GM15510 (cell line): ENCODE measurements around the gene CMBL.

ENCODE experiments used
- POLR2A ChIP-seq: IDR thresholded peaks from 3 replicates; pipeline ENCODE4 v1.6.1; 2011; ENCODE audit warnings: borderline replicate concordance; ENCODE audit not compliant: insufficient read length; ENCODE audit errors: extremely low read depth

Gene CMBL

DNA sequence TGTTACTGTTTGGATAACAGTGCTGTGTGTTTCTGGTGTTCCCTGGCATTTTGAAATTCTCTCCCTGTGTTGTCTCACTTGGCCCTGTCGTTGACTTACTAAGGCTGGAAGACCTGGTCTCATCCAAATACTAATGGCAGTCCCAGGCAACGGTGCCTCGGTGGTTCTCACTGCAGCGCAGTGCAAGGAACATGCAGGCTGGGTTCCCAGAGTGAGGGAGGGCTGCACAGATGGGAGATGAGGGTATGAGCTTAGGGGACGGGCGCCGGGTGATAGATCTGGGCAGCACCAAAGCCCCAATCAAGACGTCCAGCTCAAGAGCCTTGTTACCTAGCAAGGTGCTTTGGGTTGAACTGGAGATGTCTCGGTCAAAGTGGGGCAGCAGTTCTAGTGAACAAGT lies 46.6 kb downstream of the CMBL start:
- TF ChIP-seq POLR2A: no peak

DNA sequence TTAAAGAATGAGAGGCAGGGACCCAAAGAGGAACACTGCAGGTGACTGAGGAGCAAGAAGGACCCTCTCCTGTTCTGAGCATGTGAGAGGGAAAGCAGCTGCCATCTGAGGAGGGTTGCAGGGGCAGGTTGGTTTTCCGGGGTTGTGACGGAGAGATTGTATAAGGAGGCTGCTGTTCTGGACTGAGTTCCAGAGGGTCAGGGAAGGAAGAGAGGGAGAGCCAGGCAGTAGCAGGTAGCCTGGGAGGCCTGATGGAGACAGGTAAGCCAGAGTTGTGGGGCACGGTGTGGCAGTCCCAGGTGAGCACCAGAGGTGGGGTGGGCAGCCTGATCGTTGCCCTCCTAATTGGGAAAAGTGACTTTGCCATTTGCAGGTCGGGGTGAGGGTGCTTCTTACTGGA lies 47.8 kb downstream of the CMBL start:
- no peak for TF ChIP-seq POLR2A

DNA sequence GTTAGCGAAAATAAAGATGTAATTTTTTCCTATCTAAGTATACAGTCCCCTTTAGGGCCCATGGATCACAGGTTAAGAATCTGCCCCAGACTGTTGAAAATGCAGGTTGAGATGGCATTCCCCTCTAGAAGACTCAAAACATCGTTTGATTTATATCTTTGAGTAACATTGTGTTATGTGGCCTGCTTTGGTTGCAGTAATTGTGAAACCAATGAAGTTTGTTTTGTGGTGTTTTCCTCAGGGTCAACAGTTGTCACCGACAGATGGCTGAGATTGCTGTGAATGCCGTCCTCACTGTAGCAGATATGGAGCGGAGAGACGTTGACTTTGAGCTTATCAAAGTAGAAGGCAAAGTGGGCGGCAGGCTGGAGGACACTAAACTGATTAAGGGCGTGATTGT lies 49.8 kb downstream of the CMBL start:
- no peak for TF ChIP-seq POLR2A

DNA sequence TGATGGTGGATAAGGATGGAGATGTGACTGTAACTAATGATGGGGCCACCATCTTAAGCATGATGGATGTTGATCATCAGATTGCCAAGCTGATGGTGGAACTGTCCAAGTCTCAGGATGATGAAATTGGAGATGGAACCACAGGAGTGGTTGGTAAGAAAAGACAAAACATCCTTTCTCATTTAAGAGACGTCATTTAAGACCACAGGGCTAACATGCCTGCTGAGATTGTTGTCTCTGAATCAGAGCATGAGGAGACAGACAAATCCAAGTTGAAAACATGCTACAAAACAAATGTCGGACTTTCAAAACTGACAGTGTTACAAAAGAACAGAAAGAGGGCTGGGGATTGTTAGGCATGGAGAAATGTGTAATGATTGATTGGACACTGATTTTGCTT lies 53.0 kb downstream of the CMBL start:
- no peak for TF ChIP-seq POLR2A

DNA sequence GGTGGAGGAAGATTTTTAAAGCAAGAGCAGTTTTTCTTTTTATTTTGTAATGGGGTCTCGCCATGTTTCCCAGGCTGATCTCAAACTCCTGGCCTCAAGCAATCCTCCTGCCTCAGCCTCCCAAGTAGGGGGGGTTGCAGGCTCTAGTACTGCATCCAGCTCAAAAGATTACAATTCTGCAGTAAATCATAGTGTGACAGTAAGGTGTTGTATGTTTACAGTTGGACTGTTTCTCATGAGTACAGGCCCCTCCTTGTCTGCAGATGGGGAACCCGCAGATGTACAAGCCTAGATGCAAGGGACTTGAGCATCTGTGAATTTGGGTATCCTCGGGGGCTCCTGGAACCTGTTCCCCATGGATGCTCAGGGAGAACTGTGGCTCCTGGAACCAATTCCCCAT lies 54.3 kb downstream of the CMBL start:
- no peak for TF ChIP-seq POLR2A

DNA sequence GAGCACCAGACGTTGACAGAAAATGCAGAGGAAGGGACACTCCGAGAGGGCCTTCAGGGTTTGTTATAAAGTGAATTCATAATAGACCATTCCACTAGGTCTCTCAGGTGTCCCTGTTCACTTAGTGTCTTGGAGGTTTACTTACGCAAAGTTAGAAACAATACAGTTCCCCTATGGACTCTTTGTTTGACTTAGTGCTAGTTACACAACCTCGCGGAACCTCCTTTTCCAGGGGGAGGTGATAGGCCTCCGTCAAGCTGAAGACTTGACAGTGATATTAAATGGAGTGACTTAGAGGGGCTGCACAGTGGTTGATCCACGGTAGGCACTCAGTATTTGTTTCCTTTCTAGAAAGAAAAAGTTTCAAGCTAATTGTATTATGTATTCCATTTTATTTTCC lies 56.3 kb downstream of the CMBL start:
- no peak for TF ChIP-seq POLR2A

DNA sequence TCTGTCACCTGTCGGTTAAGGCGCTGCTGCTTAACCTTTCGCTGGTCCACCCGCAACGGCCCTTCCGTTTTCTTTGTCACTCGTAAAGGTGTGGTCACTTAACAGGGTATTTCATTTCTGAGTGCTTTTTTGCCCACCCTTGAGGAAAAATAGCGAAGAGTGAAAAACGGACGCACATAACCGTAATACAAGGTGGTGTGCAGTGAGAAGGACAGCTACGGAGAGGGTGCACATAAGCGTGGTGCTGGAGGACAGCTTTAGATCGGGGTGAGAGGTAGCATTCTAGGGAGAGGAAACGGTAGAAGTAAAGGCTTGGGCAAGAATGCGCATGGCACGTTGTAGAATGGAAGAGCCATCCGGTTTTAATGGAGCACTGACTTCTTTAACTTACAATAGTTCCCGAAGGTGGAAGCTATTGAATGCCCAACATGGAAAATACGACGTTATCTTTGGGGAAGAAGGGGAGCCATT lies 56.9 kb downstream of the CMBL start:
- no peak for TF ChIP-seq POLR2A

DNA sequence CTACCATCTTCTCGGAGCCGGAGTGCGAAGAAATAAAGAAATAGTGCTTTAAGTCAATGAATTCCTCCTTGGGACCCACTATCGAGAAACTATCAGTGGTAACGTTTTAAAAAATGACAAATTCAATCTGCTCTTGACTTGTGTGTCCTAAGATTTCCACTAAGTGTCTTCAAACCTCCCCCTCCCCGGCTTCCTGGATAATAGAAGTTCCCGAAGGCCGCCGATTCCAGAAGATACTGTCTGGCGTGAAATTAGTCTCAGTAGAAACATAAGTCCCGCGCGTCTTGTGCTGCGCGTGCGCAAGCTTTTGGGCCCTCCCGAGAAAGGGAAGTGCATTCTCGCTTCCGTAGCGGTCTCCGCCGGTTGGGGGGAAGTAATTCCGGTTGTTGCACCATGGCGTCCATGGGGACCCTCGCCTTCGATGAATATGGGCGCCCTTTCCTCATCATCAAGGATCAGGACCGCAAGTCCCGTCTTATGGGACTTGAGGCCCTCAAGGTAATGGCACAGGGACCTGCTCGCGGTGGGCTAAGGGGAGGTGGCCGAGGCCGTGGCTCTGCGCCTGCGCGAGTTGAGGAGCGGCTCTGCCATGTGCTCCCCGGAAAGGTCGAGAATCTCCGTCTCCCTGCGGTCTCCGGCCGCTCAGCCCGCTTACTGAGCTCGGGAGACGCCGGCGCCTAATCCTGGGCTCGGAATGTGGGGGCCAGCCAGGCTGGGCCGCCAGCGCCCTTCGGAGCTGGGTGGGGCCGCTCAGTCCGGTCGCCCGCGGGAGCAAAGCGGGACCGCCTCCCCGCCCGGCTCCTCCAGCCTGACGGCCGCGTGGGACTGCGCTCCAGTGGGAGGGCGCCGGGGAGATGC lies 57.5 kb downstream of the CMBL start, which contains the start of gene CCT5:
TSS of gene CCT5 (plus strand) at position 333 of the 858 bp plus-strand sequence. CDS start at position 394, 61 bp downstream.
- TF ChIP-seq POLR2A: peak; percentile 88

DNA sequence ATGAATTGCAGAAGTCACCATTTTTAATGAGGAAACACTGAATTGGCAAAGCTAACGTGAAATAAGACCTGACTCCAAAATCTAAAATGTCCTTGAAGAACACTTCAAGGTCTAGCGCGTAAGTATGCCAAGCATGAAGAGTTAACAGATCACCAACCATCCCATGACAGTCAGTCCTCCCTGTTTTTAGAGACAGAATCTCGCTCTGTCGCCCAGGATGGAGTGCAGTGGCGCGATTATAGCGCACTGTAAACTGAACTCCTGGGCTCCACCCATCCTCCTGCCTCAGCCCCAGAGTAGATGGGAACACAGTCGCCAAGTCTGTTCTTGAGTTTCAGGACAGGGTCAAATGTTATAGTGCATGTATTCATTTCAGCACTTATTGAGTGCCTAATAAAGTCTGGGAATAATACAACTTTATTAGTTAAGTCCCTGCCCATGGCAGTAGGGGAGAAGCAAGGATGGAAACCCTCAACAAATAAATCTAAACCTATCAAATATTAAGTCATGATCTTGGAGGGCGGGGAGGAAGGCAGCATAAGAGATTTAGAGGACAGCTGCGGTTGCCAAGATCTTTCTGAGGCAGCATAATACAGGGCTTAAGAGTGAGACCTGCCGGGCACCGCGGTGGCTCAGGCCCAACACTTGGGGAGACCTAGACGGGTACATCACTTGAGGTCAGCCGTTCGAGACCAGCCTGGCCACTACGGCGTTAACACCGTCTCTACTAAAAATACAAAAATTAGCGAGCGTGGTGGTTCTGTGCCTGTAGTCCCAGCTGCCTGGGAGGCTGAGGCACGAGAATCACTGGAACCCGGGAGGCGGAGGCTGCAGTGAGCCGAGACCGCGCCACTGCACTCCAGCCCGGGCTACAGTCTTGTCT lies 59.1 kb downstream of the CMBL start:
- TF ChIP-seq POLR2A: no peak

DNA sequence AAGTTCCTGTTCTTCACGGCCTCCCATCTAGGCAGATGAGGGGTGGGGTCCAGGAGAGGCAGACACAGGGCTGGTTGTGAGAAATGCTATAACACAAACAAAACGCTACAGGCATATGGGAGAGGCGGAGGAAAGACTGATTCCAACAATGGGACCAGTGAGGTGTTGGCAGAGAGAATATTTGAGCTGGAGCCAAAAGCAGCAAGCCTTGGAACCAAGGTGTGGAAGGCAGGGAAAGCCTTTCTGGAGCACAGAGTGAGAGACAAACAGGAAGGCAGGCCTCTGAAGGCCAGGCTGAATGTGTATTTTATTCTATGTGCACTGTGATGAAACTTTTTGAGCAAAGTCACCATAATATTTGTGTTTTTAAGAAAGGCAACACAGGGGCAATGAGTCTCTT lies 60.9 kb downstream of the CMBL start:
- TF ChIP-seq POLR2A: no peak

DNA sequence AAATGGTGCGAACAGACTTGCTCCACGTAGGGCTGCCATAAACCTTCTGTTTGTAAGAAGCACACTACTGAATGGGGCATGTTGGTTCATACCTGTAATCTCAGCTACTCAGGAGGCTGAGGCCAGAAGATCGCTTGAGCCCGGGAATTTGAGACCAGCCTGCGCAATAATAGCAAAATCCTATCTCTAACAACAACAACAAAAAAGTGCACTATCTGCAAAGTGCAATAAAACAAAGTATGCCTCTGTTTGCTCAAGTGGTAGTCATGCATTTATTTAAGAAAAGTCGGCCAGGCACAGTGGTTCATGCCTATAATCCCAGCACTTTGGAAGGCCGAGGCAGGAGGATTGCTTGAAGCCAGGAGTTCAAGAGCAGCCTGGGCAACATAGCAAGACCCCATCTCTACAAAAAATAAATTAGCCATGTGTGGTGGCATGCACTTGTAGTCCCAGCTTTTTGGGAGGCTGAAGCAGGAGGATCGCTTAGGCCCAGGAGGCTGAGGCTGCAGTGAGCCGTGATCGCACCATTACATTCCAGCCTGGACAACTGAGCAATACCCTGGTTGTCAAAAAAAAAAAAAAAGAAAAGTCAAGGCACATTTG lies 63.3 kb downstream of the CMBL start:
- no peak for TF ChIP-seq POLR2A

DNA sequence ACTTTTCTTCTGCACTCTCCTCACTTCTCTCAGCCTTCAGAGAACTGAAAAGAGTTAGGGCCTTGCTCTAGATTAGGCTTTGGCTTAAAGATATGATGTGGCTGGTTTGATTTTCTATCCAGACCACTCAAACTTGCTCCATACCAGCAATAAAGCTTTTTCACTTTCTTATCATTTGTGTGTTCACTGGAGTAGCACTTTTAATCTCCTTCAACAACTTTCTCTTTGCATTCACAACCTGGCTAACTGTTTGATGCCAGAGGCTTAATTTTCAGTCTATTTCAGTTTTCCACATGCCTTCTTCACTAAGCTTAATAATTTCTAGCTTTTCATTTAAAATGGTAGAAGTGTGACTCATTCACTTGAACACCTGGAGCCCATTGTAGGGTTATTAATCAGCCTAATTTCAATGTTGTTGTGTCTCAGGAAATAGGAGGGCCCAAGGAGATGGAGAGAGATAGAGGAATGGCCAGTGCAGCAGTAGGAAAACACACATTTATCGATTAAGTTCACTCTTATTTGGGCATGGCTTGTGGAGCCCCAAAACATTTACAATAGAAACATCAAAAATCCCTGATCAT lies 64.0 kb downstream of the CMBL start:
- TF ChIP-seq POLR2A: no peak

DNA sequence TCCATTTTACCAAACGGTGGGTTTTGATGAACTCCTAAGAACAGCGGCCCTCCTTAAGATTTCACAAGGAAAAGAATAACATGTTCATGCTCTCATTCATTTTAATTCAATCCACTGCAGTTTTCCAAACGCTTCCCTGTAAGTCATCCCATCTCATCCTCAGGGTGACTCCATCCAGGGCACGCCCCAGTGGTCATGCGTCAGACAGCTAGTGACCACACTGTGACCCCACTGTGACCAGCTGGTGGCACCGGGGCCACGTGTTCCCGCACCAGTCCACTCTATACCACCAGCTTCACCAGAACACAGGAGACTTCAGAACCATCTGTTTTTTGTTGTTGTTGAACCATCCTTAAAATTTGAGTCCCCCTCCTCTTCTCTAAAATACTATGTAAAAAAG lies 72.4 kb downstream of the CMBL start:
- no peak for TF ChIP-seq POLR2A

DNA sequence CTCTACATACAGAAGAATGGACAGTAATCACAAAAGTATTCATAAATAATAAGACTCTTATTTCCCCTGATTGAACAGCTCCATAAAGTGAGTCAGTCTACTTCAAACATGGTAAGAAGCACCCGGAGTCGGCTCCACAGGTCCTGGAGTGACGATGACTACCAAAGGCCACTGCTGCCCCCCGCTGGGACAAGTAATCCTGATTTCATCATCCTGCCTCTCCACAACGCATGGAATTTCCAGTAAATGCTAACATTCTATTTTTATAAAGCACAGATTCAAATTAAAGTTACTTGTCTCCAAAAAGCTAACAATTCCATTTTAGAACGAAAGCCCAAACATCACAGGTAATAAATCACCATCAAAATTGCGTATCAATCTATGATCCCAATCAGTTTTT lies 74.2 kb downstream of the CMBL start:
- no peak for TF ChIP-seq POLR2A

DNA sequence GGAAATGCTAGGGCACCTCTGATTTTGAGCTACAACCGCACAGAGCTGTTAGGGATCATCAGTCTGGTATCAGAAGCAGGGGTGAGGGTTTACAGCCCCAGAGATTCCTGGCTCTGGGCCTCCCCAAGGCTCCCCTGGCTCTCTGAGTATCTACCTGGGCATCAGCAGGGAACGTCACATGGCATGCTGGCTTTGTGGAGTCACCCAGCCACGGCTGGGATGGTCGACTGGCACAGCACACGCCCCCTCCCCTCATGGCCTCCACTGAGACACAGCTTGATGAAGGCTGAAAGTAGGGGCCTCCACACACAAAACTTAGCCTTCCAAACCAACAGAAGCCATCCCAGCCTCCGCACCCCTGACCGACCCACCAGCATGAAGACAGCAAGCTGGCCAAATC lies 74.7 kb downstream of the CMBL start:
- no peak for TF ChIP-seq POLR2A
